Thymus (tissue), 11 donors: ENCODE measurements around the gene HEATR5B. TPM values are rescaled to one million over a fixed set of nuclear protein-coding genes. Genes with fewer than 3 reads are reported as not detected.
"Not testable (repeated sequence)": the region's sequence is repeated elsewhere in the genome, so short reads cannot be mapped to it uniquely, and the experiment has no call there.

Source experiments
- DNase-seq, 9 donors: peaks; one replicate each; pipeline ENCODE4 v3.0.0-alpha.2; 2013; ENCODE audit warnings: low spot score in 9 of 9, low read depth in 6 of 9, missing footprints in 1 of 9
- H3K27ac ChIP-seq, 2 donors: one replicate each; pipeline ENCODE4 v1.5.1; 2013; ENCODE audit warnings: control low read depth in 1 of 2, low read depth in 1 of 2, low read length in 1 of 2, mild to moderate bottlenecking in 1 of 2, moderate library complexity in 1 of 2
- H3K27me3 ChIP-seq, 2 donors: one replicate each; pipeline ENCODE4 v1.5.1; 2013; ENCODE audit warnings: low read length in 1 of 2; ENCODE audit not compliant: control insufficient read depth in 2 of 2, insufficient read depth in 1 of 2
- H3K36me3 ChIP-seq, 2 donors: one replicate each; pipeline ENCODE4 v1.5.1; 2013; ENCODE audit warnings: low read length in 1 of 2, mild to moderate bottlenecking in 1 of 2, moderate library complexity in 1 of 2; ENCODE audit not compliant: control insufficient read depth in 2 of 2, insufficient read depth in 2 of 2
- H3K4me1 ChIP-seq, 2 donors: one replicate each; pipeline ENCODE4 v1.5.1; 2013; ENCODE audit warnings: low read length in 2 of 2; ENCODE audit not compliant: control insufficient read depth in 2 of 2, insufficient read depth in 2 of 2
- H3K4me3 ChIP-seq, 2 donors: one replicate each; pipeline ENCODE4 v1.5.1; 2013; ENCODE audit warnings: low read length in 2 of 2, control low read depth in 1 of 2, mild to moderate bottlenecking in 1 of 2
- H3K9me3 ChIP-seq, 2 donors: one replicate each; pipeline ENCODE4 v1.5.1; 2013; ENCODE audit warnings: low read length in 1 of 2, mild to moderate bottlenecking in 1 of 2; ENCODE audit not compliant: control insufficient read depth in 2 of 2, insufficient read depth in 1 of 2
- WGBS: extraction: QIAGEN DNeasy Blood & Tissue Kit; methylation state at CpG from one replicate; pipeline ENCODE4 v1.1.7; 2013; 5-methylcytosine and 5-hydroxymethylcytosine counted together
- polyA plus RNA-seq: library from polyadenylated mRNA; stranded (reverse); fragments of 200-250 nt; gene quantifications from one replicate; pipeline ENCODE4 v1.2.3, GENCODE V29; 2013
- total RNA-seq: library from RNA; stranded (reverse); fragments of 120-200 nt; gene quantifications from one replicate; pipeline ENCODE4 v1.2.4, GENCODE V29; 2013
- donor health status: healthy.

HEATR5B gene
- total and polyA plus RNA-seq, 2 donors, result 10.4 to 14.0 TPM

GRCh38 chr2:37005118-37005868, 78.9 kb downstream of the HEATR5B start:
- H3K27me3 ChIP-seq, result no peaks in the 10 kb centered on the region
- no peak overlapping the region for H3K27ac ChIP-seq
- peak in 5 of 9 donors; percentile 5 to 42 (median 11) for DNase-seq
- H3K36me3 ChIP-seq, result peaks cover 20 to 46% of the 10 kb centered on the region in 2 donors
- H3K9me3 ChIP-seq, result no peaks in the 10 kb centered on the region
- H3K4me3 ChIP-seq, result no peak overlapping the region
- no peaks in the 10 kb centered on the region for H3K4me1 ChIP-seq
- WGBS, result 63% methylated on average over 8 of the region's 8 CpGs

- Histone ChIP-seq H3K9me3 (no peaks in the 10 kb centered on the region), H3K27me3 (no peaks in the 10 kb centered on the region), H3K4me3 (no peak overlapping the region), H3K4me1 (no peaks in the 10 kb centered on the region), H3K27ac (no peak overlapping the region), H3K36me3 (peaks cover 21 to 50% of the 10 kb centered on the region in 2 donors)
- no peak for DNase-seq
- WGBS, result 91% methylated on average over 2 of the region's 2 CpGs
Observed at GRCh38 chr2:37000988-37001556, 83.1 kb downstream of the HEATR5B start.

DNA sequence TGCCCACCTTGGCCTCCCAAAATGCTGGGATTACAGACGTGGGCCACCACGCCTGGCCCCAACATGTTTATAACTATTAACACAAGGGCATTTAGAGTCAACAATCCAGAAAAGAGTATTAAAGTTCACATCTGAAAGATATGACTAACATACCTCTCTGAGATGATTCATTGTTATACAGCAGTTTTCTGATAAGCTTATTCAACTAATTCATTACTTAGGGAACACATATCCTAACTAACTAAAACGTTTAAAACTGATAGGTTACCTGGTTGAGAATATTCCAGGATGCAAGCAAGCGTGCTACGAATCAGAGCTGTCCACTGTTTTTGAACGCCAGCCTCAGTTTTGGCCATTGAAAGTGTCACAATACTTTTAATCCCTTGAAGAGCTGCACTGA, 83.9 kb downstream of the HEATR5B start:
- peaks cover 19 to 47% of the 10 kb centered on the region in 2 donors for H3K36me3 ChIP-seq
- 98% methylated on average over 6 of the region's 6 CpGs for WGBS
- no peak overlapping the region for H3K4me3 ChIP-seq
- no peak overlapping the region for H3K27ac ChIP-seq
- H3K4me1 ChIP-seq, result no peaks in the 10 kb centered on the region
- DNase-seq, result no peak
- H3K9me3 ChIP-seq, result no peaks in the 10 kb centered on the region
- no peaks in the 10 kb centered on the region for H3K27me3 ChIP-seq

DNA sequence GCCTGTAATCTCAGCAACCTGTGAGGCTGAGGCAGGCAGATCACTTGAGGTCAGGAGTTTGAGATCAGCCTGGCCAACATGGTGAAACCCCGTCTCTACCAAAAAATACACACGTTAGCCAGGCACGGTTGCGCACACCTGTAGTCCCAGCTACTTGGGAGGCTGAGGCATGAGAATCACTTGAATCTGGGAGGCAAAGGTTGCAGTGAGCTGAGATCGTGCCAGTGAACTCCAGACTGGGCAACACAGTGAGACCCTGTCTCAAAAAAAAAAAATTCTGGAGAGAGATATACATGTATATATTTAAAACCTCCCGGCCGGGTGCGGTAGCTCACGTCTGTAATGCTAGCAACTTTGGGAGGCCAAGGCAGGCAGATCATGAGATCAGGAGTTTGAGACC, 84.8 kb downstream of the HEATR5B start:
- H3K27ac ChIP-seq, H3K27me3 ChIP-seq, H3K9me3 ChIP-seq, H3K4me1 ChIP-seq, H3K4me3 ChIP-seq, DNase-seq: not testable (repeated sequence)
- H3K36me3 ChIP-seq, result peaks cover 17 to 40% of the 10 kb centered on the region in 2 donors
- 98% methylated on average over 9 of the region's 9 CpGs for WGBS

GRCh38 chr2:36993841-36994620, 90.1 kb downstream of the HEATR5B start:
- Histone ChIP-seq H3K36me3 (peaks cover 3 to 7% of the 10 kb centered on the region in 2 donors), H3K27ac (no peak overlapping the region), H3K27me3 (no peaks in the 10 kb centered on the region), H3K4me3 (no peak overlapping the region), H3K4me1 (no peaks in the 10 kb centered on the region), H3K9me3 (no peaks in the 10 kb centered on the region)
- WGBS, result 96% methylated on average over 6 of the region's 6 CpGs
- no peak for DNase-seq

- no peak for DNase-seq
- peaks cover 3 to 14% of the 10 kb centered on the region in 2 donors for H3K36me3 ChIP-seq
- no peak overlapping the region for H3K27ac ChIP-seq
- WGBS, result 99% methylated on average over 6 of the region's 6 CpGs
- no peaks in the 10 kb centered on the region for H3K27me3 ChIP-seq
- no peak overlapping the region for H3K4me3 ChIP-seq
- H3K4me1 ChIP-seq, result no peaks in the 10 kb centered on the region
- no peaks in the 10 kb centered on the region for H3K9me3 ChIP-seq
Observed at GRCh38 chr2:36988008-36988407, 96.2 kb downstream of the HEATR5B start.

DNA sequence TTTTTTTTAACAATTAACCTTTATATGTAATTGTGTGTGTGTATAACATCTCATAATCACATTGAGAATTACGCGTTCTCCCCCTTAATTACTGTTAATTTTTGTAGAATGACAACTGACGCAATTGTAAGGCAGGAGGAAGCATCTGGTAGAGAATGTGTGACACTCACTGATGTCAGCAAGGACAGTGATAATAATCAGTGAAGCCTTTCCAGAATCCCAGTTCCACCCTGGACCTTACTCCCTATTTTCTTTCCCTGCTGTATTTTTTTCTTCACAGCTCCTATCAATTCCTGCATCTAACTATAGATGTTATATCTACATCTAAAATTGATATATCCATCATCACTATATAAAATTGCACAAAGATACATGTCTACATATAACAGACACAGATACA, 101.7 kb downstream of the HEATR5B start:
- 88% methylated on average over 3 of the region's 3 CpGs for WGBS
- H3K36me3 ChIP-seq, result peaks cover 3 to 9% of the 10 kb centered on the region in 2 donors
- H3K27ac ChIP-seq, result no peak overlapping the region
- no peaks in the 10 kb centered on the region for H3K9me3 ChIP-seq
- no peaks in the 10 kb centered on the region for H3K27me3 ChIP-seq
- DNase-seq, result no peak
- no peaks in the 10 kb centered on the region for H3K4me1 ChIP-seq
- H3K4me3 ChIP-seq, result no peak overlapping the region

DNA sequence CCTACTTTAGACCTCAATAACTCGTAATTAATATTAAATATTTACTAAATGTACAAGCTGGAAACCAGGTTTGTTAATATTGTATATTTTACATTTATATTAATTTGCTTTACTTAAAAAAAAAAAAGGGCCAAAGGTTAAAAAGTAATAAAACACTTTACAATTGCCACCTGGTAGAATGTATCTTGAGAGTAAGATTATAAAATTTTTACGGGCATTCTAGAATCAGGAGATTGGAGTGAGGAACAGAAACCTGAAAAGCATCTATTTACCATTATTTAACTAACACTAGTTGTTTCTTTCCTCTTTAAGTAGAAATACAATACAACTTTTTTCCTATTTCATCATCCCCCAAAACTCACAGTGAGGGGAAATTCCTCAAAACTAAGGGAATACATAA, 102.3 kb downstream of the HEATR5B start:
- peaks cover 3 to 5% of the 10 kb centered on the region in 2 donors for H3K36me3 ChIP-seq
- DNase-seq, result no peak
- no peaks in the 10 kb centered on the region for H3K4me1 ChIP-seq
- over 99% methylated on average over 2 of the region's 2 CpGs for WGBS
- H3K4me3 ChIP-seq, result no peak overlapping the region
- H3K27ac ChIP-seq, result no peak overlapping the region
- no peaks in the 10 kb centered on the region for H3K27me3 ChIP-seq
- H3K9me3 ChIP-seq, result no peaks in the 10 kb centered on the region

GRCh38 chr2:36979007-36979406, 105.2 kb downstream of the HEATR5B start:
- H3K36me3 ChIP-seq, H3K27ac ChIP-seq, H3K9me3 ChIP-seq, H3K4me3 ChIP-seq, H3K4me1 ChIP-seq, H3K27me3 ChIP-seq, DNase-seq: not testable (repeated sequence)
- WGBS, result 99% methylated on average over 3 of the region's 3 CpGs
